HCT116 (cell line): ENCODE measurements around the gene PSME1. TPM values are rescaled to one million over a fixed set of nuclear protein-coding genes. Genes with fewer than 3 reads are reported as not detected.

Experiments used
- ATAC-seq: fragments of 200-7000 bp; cut with Tn5 transposase; 2 replicates; pipeline ENCODE4 v1.9.1; 2020; ENCODE audit warnings: mild to moderate bottlenecking, moderate library complexity
- BruUV-seq: library from RNA; stranded (reverse); fragments of 400-500 nt; replicated peaks from 2 replicates; lab custom pipeline; 2021; lab: Mats Ljungman, UMichigan
- CTCF ChIA-PET: fragments of 300-600 bp; sonication (Branson Sonifier 250); formaldehyde crosslinking; loops from one replicate; lab custom pipeline; 2021; ENCODE audit warnings: antibody characterized with exemption; lab: Charles Lee
- POLR2A ChIA-PET: fragments of 300-600, 350-600 bp; sonication (Branson Sonifier 250); formaldehyde crosslinking; loops from one replicate; lab custom pipeline; 2021; ENCODE audit warnings: antibody characterized with exemption; lab: Charles Lee
- RAD21 ChIA-PET, 2 experiments: fragments of 300-600 bp; sonication (Branson Sonifier 250); formaldehyde crosslinking; loops; one replicate each; lab custom pipeline; 2023; ENCODE audit warnings: low total read pairs in 2 of 2; ENCODE audit not compliant: uncharacterized antibody in 2 of 2, unreplicated experiment in 2 of 2, low non-redundant PET in 1 of 2; lab: Charles Lee
- DNase-seq: peaks from one replicate; pipeline ENCODE4 v3.0.0-alpha.2; 2010; ENCODE audit warnings: low read depth, low spot score
- H2AFZ ChIP-seq: fragments of 200-600 bp; shearing (Covaris generic), sonication (generic); 2 replicates; pipeline ENCODE4 v1.6.1; 2017; ENCODE audit warnings: low read depth, mixed run types, mixed read lengths, antibody characterized with exemption, low read length; ENCODE audit not compliant: poor library complexity, severe bottlenecking
- H3K27ac ChIP-seq: 2 replicates; pipeline ENCODE4 v1.5.1; 2012; ENCODE audit warnings: low read depth, low read length
- H3K27me3 ChIP-seq: fragments of 200-600 bp; sonication (generic); 2 replicates; pipeline ENCODE4 v1.6.1; 2016; ENCODE audit warnings: mixed run types, low read length, mixed read lengths; ENCODE audit not compliant: insufficient read depth
- H3K36me3 ChIP-seq, 2 experiments: fragments of 200-500 bp in 1 of 2; fragments of 200-600 bp in 1 of 2; sonication (Bioruptor generic) in 1 of 2; sonication (generic) in 1 of 2; 2 replicates each; pipeline versions ENCODE4 v1.5.1 to v1.6.1; 2014 to 2016; ENCODE audit warnings: low read length in 2 of 2, inconsistent platforms in 1 of 2, mixed read lengths in 1 of 2, mixed run types in 1 of 2; ENCODE audit not compliant: insufficient read depth in 2 of 2, control insufficient read depth in 1 of 2
- H3K4me1 ChIP-seq, 2 experiments: fragments of 200-600 bp in 1 of 2; sonication (generic) in 1 of 2; 2 replicates each; pipeline versions ENCODE4 v1.5.1 to v1.6.1; 2012 to 2017; ENCODE audit warnings: low read length in 2 of 2, inconsistent platforms in 1 of 2, mild to moderate bottlenecking in 1 of 2, mixed read lengths in 1 of 2, mixed run types in 1 of 2, moderate library complexity in 1 of 2; ENCODE audit not compliant: insufficient read depth in 2 of 2, control insufficient read depth in 1 of 2
- H3K4me2 ChIP-seq: fragments of 200-600 bp; sonication (generic); 2 replicates; pipeline ENCODE4 v1.6.1; 2017; ENCODE audit warnings: mixed run types, low read length, mixed read lengths
- H3K4me3 ChIP-seq, 2 experiments: fragments of 200-600 bp in 1 of 2; sonication (generic) in 1 of 2; replicated peaks in 1 of 2; 2 replicates each; pipeline ENCODE4 v1.5.1; 2011 to 2016; ENCODE audit warnings: low read length in 2 of 2, control low read depth in 1 of 2, low read depth in 1 of 2, mild to moderate bottlenecking in 1 of 2, mixed read lengths in 1 of 2, mixed run types in 1 of 2
- H3K79me2 ChIP-seq: fragments of 200-600 bp; sonication (generic); 2 replicates; pipeline ENCODE4 v1.6.1; 2017; ENCODE audit warnings: mild to moderate bottlenecking, mixed run types, low read length, moderate library complexity, mixed read lengths; ENCODE audit not compliant: insufficient read depth
- H3K9ac ChIP-seq: fragments of 200-600 bp; sonication (generic); 2 replicates; pipeline ENCODE4 v1.6.1; 2016; ENCODE audit warnings: low read length, mixed read lengths
- H3K9me2 ChIP-seq: fragments of 200-600 bp; sonication (generic), shearing (Covaris generic); 2 replicates; pipeline ENCODE4 v1.6.1; 2017; ENCODE audit warnings: mixed run types, mild to moderate bottlenecking, moderate library complexity; ENCODE audit not compliant: insufficient read depth
- H3K9me3 ChIP-seq, 2 experiments: fragments of 200-500 bp in 1 of 2; fragments of 200-600 bp in 1 of 2; sonication (Bioruptor generic) in 1 of 2; sonication (generic) in 1 of 2; 2 replicates each; pipeline ENCODE4 v1.6.1; 2014 to 2017; ENCODE audit warnings: low read length in 2 of 2, mixed read lengths in 2 of 2, inconsistent platforms in 1 of 2, low read depth in 1 of 2, mild to moderate bottlenecking in 1 of 2, mixed run types in 1 of 2, moderate library complexity in 1 of 2; ENCODE audit not compliant: control insufficient read depth in 1 of 2, insufficient read depth in 1 of 2
- H4K20me1 ChIP-seq: fragments of 200-600 bp; sonication (generic), shearing (Covaris generic); 2 replicates; pipeline ENCODE4 v1.6.1; 2017; ENCODE audit warnings: mixed run types, mild to moderate bottlenecking, moderate library complexity; ENCODE audit not compliant: insufficient read depth
- CBX3 ChIP-seq: IDR thresholded peaks from 2 replicates; pipeline ENCODE4 v1.6.1; 2012; ENCODE audit warnings: low read depth
- ELF1 ChIP-seq: IDR thresholded peaks from 2 replicates; pipeline ENCODE4 v1.6.1; 2012; ENCODE audit warnings: low read depth, borderline replicate concordance
- EZH2 ChIP-seq: fragments of 200-600 bp; sonication (generic); IDR thresholded peaks from 2 replicates; pipeline ENCODE4 v1.6.1; 2017; ENCODE audit warnings: antibody characterized with exemption, mixed run types
- JUND ChIP-seq: IDR thresholded peaks from 2 replicates; pipeline ENCODE4 v1.6.1; 2012
- POLR2A ChIP-seq: IDR thresholded peaks from 2 replicates; pipeline ENCODE4 v1.7.0; 2011; ENCODE audit warnings: borderline replicate concordance; ENCODE audit not compliant: insufficient read depth, insufficient read length; ENCODE audit errors: extremely low read depth
- POLR2AphosphoS5 ChIP-seq: IDR thresholded peaks from 2 replicates; pipeline ENCODE4 v1.6.1; 2011; ENCODE audit warnings: mild to moderate bottlenecking, low read depth, low read length, moderate library complexity
- RAD21 ChIP-seq: IDR thresholded peaks from 2 replicates; pipeline ENCODE4 v1.6.1; 2012; ENCODE audit warnings: low read depth, mild to moderate bottlenecking
- SP1 ChIP-seq: IDR thresholded peaks from 2 replicates; pipeline ENCODE4 v1.6.1; 2012; ENCODE audit warnings: low read depth
- ZNF274 ChIP-seq: fragments of 200-500 bp; sonication (Bioruptor generic); IDR thresholded peaks from 2 replicates; pipeline ENCODE4 v1.6.1; 2014; ENCODE audit warnings: mild to moderate bottlenecking, low read depth, low read length, inconsistent platforms
- intact Hi-C: fragments of 100-400 bp; cut with micrococcal nuclease; formaldehyde crosslinking; loops from 2 replicates; pipeline ENCODE4 v1.10.0; 2022
- total RNA-seq: library from RNA; stranded (reverse); gene quantifications from one replicate; pipeline ENCODE4 v1.2.1, GENCODE V29; 2021; ENCODE audit not compliant: unreplicated experiment
- TF ChIP-seq, protein P1 (sequence below): IDR thresholded peaks from 2 replicates; pipeline ENCODE4 v1.6.1; 2012

PSME1 gene
- total RNA-seq, 1 experiment from 2014 or later = 174 TPM

DNA sequence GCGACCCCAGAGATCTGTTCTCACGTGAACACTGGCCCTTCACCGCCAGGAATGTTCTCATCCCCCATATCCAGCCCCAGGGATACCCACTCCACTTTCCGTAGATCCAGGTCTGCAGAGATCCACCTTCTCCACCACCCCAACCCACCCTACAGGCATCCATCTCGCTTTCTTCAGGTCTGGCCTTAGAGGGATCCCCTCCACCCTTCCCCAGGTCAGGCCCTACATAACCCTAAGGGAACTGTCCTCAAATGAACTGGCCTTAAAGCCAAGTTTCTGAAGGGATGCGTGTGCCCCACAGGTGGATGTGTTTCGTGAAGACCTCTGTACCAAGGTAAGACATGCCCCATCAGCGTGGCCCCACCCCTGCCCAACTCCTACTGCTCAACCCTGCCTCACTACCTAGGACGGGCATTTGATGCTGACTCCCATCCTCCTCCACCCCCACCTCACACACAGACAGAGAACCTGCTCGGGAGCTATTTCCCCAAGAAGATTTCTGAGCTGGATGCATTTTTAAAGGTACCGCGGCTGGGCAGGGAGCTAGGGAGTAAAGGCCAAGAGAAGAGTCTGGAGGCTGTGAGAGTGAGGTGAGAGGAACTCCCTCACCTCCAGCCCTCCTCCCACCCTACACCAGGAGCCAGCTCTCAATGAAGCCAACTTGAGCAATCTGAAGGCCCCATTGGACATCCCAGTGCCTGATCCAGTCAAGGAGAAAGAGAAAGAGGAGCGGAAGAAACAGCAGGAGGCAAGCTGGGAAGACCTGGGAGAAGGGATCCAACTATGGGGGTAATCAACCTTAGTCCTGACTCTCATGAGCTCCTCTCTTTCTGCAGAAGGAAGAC, 912 bp downstream of the PSME1 start:
- no peaks in the 10 kb centered on the region for H4K20me1 ChIP-seq
- peaks cover 20 to 40% of the 10 kb centered on the region in 2 experiments for H3K4me1 ChIP-seq
- ChIA-PET CTCF (interaction anchor here (0.7 to 1.4 kb wide), 6 partner anchors 10 to 79 kb away, joined by 3 to 7 read pairs (median 4); partner anchors contain the start of gene IRF9), POLR2A (interaction anchor here (0.7 to 2.2 kb wide), 6 partner anchors 10 to 43 kb away, joined by 3 to 24 read pairs (median 6); partner anchors contain the start of genes DCAF11, NRL, PCK2 and PSME2), RAD21 (interaction anchor here in 1 of 2 experiments (1.2 to 1.5 kb wide), 2 partner anchors 10 to 23 kb away, joined by 4 to 5 read pairs; partner anchors contain the start of genes DCAF11 and NRL)
- ATAC-seq (no peak), DNase-seq (no peak)
- no peak overlapping the region for H2AFZ ChIP-seq
- no peaks in the 10 kb centered on the region for H3K9me3 ChIP-seq
- peak overlapping the region; percentile 85 for H3K4me2 ChIP-seq
- no TSS peak for BruUV-seq
- H3K4me3 ChIP-seq = peak overlapping the region; percentile 71 to 94
- TF ChIP-seq EZH2 = no peak
- no peak for TF ChIP-seq ELF1
- no peak for TF ChIP-seq POLR2A
- peaks cover 41% of the 10 kb centered on the region for H3K79me2 ChIP-seq
- H3K36me3 ChIP-seq = peaks cover 16 to 21% of the 10 kb centered on the region in 2 experiments
- intact Hi-C loops = no loop called here
- H3K9ac ChIP-seq = peak overlapping the region; percentile 89
- peak overlapping the region; percentile 96 for H3K27ac ChIP-seq
- H3K9me2 ChIP-seq = no peaks in the 10 kb centered on the region
- no peaks in the 10 kb centered on the region for H3K27me3 ChIP-seq

DNA sequence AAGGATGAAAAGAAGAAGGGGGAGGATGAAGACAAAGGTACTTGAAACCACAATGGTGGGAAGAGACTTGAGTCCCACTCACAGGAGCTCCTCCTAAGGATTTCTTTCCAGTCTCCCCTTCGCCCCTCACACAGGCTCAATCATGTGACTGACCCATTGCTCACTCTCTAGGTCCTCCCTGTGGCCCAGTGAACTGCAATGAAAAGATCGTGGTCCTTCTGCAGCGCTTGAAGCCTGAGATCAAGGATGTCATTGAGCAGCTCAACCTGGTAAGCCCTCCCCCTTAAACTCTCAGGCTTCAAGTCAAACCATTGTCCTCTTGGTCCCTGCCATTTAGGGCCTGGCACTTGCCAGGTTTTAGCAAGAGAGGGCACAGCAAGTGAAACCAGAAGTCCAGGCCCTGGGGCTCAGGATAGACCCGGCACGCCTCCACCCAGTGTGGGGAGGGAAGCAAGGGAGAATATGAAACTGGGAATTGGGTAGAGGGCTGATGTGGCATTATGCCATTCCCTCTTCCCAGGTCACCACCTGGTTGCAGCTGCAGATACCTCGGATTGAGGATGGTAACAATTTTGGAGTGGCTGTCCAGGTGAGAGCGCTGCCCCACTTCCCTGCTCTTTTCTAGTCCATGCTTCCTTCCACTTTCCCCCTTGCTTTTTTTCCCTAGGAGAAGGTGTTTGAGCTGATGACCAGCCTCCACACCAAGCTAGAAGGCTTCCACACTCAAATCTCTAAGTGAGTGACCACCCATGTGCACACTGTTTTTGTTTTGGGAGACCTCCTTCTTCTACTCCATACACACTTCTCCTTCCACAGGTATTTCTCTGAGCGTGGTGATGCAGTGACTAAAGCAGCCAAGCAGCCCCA, 1.8 kb downstream of the PSME1 start:
- Histone ChIP-seq H3K9ac (no peak overlapping the region), H3K79me2 (peaks cover 41% of the 10 kb centered on the region), H2AFZ (no peak overlapping the region), H3K27ac (peak overlapping the region; percentile 96; the same call in 1 of the 2 replicates), H3K36me3 (peaks cover 16 to 21% of the 10 kb centered on the region in 2 experiments)
- intact Hi-C loops = no loop called here
- ChIA-PET POLR2A (interaction anchor here (0.7 to 2.2 kb wide), 4 partner anchors 9 to 44 kb away, joined by 4 to 11 read pairs (median 6); partner anchors contain the start of genes DCAF11, NRL, PCK2 and PSME2), RAD21 (interaction anchor here in 1 of 2 experiments (0.5 kb wide), 1 partner anchor 22 kb away, joined by 4 read pairs; no protein-coding TSS in a partner anchor)
- no TSS peak for BruUV-seq
- TF ChIP-seq POLR2AphosphoS5 (peak; percentile 32), CBX3 (no peak), SP1 (no peak), JUND (no peak), POLR2A (peak; percentile 34), ZNF274 (no peak), RAD21 (no peak), EZH2 (no peak)
- TF ChIP-seq, protein P1, sequence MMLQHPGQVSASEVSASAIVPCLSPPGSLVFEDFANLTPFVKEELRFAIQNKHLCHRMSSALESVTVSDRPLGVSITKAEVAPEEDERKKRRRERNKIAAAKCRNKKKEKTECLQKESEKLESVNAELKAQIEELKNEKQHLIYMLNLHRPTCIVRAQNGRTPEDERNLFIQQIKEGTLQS = no peak
- TF ChIP-seq, all 23 proteins: peak for 2
- ATAC-seq = no peak
- no peaks in the 10 kb centered on the region for H3K9me3 ChIP-seq
- H3K9me2 ChIP-seq = no peaks in the 10 kb centered on the region
- H3K4me3 ChIP-seq = no peak overlapping the region
- H3K4me2 ChIP-seq = peak overlapping the region; percentile 85; the same call in 1 of the 2 replicates
- H3K4me1 ChIP-seq = peaks cover 26 to 46% of the 10 kb centered on the region in 2 experiments
- no peak for DNase-seq
- no peaks in the 10 kb centered on the region for H3K27me3 ChIP-seq
- CTCF ChIA-PET = interaction anchor here (0.7 to 1.0 kb wide), 2 partner anchors 23 to 24 kb away, joined by 3 to 4 read pairs; partner anchors contain the start of gene IRF9
- no peaks in the 10 kb centered on the region for H4K20me1 ChIP-seq
